Stimulated activated CD8-positive, alpha-beta memory T cell treated with anti-CD3 and anti-CD28 coated beads, Interleukin-4, amount 100 ng/mL, for 48 hours (primary cell): ENCODE results near the gene LIME1.
A peak's percentile ranks its signal among the peaks of the same experiment; 100 is the strongest.

Experiments
- DNase-seq: peaks from one replicate; pipeline ENCODE4 v3.0.0-alpha.2; 2020

Gene LIME1

DNA sequence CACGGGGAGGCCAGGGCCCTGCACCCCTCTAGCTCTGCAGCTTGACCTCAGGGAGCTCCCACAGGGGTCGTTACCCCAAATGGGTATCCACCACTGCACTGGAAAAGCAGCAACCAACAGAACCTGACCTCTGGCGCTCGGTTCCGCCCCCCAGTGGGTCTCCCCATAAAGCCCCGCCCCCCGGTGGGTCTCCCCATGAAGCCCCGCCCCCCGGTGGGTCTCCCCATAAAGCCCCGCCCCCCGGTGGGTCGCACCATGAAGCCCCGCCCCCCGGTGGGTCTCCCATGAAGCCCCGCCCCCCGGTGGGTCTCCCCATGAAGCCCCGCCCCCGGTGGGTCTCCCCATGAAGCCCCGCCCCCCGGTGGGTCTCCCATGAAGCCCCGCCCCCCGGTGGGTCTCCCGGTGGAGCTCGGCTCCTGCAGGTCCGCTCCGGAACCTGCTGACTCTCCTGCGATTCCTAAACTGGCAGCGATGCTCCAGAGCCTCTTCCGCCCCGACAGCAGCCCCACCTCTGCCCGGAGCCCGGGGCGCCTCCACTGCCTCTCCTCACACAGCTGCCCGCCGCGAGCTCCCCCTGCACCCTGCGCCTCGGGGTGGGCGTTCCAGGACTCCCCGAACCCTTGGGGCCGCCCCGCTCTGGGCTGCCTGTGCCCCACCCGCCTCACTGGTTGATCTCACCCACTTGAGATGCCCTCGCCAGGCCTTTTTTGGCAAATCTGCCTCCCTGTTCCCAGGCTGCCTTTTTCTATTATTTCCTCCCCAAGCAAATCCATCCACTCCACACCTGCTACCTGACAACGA, 15.2 kb downstream of the LIME1 start:
- DNase-seq = peak; percentile 67

DNA sequence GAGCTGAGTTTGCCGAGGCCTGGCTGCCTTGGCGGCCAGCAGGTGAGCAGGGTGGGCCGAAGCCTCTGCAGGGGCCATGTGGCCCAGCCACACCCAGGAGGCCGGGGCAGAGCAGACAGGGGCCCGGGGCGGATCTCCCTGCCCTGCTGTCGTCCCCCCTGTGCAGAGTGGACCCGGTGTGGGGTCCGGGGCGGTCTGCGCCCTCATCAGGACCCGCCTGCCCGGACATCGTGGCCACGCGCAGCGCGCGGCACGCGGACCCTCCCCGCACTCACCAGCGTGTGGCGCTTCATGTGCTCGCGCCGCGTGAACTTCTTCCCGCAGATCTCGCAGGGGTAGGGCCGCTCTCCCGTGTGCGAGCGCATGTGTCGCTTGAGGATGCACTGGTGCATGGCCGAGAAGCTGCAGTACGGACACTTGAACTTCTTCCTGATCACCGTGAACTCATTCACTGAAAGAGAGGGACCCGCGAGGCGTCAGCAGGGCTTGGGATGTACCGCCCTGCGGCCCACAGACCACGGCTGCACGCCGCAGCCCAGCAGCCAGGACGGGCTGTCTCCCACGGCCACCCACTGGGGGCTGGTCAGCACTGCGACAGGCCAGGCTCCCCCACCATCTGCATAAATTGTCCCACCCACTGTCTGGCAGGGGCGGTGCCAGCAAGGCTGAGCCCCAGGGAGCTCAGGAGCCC, 16.1 kb downstream of the LIME1 start:
- DNase-seq = no peak

DNA sequence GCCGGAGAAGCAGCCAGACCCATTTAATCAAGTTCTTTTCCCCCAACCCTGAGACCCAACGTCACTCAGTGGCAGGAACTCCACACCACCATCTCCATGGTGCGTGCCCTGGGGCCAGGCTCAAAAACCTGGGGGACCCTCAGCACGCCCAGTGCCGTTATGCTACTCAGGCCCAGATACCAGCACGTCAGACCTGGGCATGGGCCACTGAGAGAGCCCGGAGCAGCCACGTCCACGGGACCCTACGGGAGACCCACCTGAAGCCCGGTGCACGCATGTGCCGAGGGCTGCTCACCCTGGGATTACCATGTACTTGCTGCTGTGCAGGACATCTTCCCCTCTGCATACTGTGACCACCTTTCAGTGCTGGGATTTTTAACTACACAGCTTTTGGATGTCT, 16.9 kb downstream of the LIME1 start:
- no peak for DNase-seq

DNA sequence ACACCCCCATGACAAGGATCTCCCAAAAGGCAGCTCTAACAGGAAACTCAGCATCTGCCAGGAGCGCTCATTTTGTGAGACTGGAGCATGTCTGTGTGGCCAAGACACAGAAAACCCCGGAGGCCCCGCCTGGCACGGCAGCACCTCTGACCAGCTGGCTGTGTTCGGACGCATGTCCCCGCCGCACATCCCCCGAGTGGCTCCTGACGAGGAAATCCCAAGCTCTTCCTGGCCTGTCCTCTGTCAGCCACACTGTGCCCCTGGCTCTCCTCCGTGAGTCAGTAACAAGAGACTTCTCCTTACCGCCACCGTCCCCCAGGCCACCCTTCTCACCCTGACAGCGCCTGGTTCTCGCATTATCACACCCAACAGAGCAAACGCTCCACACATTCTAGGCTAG, 17.5 kb downstream of the LIME1 start:
- DNase-seq = no peak

DNA sequence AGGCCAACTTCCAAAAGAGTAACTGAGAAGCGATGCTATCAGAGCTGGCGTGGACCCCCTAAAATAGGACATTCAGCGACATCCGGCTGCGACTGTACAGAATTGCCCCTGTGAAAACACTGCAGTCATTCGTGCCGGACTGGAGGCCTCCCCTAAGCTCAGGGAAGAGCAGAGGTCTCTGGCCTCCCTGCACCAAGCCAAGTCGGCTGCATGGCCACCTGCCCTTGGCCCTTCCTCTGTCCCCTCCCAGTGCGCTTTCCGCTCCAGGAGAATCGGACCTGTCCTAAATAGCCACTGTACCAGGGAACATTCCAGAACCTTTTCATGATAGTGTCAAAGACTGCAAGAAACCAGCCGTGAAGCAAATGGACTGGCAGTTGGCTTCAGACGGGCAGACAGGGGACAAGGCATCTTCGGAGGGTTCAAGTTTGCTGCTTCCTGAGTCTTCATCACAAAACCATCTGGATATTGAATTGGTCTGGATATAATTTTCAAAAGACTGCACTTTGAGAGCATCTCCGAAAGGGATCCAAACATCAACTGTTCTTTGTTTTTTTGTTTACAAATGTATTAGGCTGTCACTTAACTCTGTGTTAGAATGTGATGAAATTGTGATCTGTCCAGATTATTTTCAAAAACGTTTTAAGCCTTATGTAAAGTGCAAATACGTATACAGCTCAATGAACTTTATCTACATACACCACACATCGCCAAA, 19.6 kb downstream of the LIME1 start:
- DNase-seq = no peak

DNA sequence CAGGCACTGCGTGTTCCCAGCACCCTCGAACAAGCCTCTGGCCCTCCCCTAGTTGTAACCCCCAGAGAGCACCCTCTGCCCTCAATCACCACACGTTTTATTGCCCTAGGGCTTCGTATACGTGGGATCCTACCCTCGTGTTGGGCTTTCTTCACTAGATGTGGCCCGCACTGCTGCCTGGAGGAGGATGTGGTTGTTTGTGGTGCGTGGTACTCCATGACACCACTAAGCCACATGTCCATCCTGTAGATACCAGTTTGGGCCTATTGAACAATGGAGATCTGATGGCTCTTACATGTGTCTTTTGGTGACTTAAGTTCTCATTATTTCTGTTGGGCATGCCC, 20.2 kb downstream of the LIME1 start:
- no peak for DNase-seq

DNA sequence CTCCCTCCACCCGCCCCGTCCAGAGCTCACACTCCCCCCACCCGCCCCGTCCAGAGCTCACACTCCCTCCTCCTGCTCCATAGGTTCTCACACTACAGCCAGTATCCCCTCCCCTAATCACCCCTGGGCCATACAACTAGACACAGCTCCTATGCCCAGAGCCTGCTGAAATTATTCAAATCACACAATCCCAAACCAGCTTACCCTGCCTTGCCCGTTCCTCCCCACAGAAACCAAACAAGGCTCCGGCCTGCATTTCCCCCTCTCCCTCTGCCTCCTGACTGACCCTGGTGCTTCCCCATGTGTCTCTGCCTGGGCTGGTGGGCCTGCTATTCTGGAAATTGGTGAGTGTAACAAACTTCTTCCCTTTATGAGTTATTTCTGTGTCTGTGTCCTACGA, 21.7 kb downstream of the LIME1 start:
- no peak for DNase-seq

DNA sequence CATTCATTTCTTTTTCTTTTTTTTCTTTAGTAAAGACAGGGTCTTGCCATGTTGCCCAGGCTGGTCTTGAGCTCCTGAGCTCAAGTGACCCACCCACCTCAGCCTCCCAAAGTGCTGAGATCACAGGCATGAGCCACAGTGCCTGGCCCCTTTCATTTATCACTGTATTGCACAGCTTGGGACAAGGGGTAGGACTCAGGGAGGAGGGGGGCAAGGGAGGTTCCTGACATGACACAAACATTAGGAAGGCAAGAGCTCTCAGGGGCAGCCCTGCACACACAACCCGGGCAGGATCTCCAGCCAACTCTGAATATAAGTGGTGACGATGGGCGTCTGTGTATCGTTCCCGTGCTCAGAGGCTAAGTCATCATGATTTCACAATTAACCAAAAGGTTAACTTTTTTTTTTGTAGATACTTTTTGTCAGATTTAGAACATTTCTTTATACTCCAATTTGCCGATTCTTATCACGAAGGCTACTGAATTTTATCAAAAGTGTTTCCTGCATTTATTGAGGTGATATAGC, 23.0 kb downstream of the LIME1 start:
- DNase-seq = no peak

DNA sequence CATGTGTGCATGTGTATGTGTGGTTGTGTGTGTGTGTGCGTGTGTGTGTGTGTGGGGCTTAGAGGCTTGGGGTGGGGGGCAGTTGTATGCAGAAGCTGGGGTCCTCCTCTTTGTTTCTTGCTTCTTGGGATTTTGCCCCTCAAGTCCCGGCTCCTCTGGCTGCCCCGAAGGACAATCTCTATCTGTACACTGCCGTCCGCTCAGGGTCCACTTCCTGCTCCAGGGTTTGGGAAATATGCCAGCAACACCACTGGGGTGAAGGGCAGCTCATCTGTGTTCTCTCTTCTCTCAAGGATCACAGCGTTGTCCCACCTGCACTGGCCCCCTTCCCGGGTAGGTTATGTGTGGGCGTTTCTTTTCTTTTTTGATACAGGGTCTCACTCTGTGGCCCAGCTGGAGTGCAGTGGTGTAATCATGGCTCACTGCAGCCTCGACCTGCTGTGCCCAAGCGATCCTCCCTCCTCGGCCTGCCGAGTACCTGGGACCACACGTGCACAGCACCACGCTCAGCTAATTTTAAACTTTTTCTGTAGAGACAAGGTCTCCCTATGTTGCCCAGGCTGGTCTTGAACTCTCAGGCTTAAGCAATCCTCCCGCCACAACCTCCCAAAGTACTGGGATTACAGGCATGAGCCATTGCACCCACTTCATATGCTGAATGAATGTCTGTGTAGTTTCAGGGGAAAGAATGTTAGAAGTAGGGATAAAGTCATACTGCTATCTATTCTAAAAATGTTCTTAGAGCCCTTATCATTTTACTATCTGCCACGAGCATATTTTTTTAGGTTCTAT, 28.8 kb downstream of the LIME1 start:
- no peak for DNase-seq

DNA sequence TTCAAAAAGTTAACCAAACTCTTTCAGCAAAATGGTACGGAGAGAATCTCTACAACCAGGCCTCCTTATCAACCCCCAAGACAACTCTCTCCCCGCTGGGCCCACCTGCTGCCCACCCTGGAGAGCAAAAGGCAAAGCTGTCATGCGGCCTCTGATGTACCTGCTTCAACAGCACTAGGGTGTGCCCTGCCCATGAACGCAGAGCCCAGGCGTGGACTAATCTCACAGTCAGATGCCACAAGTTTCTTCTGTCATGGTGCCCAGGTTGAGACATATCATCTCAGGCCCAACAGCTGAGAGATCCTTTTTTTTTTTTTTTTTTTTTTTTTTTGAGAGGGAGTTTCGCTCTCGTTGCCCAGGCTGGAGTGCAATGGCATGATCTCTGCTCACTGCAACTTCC, 29.4 kb downstream of the LIME1 start:
- DNase-seq = no peak

DNA sequence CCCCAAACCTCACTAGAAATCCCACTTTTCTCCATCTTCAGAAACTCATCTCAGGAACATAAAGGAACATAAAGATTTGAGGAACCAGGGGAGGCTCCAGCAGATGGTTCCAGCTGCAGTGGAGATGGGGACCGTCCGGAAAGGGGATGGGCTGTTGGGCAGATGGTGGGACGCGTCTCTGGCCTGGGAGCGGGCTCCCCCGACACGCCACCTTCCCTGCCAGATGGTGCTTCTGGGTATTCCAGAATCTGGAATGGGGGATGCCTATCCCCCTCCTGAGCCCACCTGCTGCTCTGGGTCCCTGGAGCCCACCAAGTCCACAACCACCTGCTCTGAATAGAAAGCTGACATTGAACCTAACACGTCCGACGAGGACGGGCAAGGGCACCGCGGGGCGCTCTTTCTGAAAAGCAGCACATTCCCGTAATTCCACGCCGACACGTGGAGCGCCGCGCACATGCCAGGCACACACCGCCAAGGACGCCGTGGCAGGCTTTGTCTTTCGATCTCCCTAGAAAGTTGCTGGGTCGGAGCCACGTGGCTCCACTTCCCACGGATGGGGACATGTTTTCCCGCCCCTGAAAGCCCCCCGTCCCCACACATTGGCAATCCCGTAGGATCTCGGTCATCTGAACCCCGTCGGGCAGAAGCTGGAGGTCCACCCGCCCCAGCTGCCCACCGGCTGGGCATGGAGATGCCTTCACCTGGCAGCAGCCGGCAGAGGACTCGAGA, 30.4 kb downstream of the LIME1 start:
- no peak for DNase-seq

DNA sequence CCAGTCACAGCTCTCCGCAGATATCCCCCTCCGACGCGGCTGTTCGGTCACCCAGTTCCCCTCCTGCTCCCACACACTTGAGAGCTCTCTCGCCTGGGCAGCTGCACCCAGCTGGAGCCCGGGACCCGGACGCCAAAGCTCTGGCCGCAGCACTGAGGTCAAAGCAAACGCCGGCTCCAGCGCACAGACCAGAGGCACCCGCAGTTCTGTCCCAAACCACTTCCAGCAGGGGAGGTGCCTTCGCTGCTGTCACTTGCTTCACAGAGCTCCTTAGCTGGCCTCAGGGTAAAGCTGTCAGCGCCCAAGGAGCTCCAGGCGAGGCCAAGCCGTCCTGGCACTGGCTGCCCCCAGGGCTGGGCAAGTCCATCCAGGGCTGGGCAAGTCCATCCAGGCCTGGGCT, 31.0 kb downstream of the LIME1 start:
- no peak for DNase-seq

DNA sequence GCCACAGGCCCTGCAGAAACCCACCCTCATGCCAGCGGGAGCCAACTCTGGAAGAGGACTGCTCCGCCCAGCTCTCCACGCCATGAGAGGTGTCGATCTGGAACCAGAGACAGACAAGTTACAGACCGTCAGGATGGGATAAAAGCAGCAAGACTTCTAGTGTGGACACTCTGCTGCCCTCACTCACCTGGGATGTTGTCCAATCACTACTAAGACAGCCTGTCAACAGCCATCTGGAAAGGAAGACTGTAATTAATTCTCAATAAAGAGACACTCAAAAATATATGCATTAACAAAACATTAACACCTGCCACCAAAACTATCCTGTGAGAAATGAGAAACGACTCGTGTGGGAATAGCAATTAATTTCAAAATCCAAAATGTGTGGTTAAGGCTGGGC, 31.4 kb downstream of the LIME1 start:
- no peak for DNase-seq

DNA sequence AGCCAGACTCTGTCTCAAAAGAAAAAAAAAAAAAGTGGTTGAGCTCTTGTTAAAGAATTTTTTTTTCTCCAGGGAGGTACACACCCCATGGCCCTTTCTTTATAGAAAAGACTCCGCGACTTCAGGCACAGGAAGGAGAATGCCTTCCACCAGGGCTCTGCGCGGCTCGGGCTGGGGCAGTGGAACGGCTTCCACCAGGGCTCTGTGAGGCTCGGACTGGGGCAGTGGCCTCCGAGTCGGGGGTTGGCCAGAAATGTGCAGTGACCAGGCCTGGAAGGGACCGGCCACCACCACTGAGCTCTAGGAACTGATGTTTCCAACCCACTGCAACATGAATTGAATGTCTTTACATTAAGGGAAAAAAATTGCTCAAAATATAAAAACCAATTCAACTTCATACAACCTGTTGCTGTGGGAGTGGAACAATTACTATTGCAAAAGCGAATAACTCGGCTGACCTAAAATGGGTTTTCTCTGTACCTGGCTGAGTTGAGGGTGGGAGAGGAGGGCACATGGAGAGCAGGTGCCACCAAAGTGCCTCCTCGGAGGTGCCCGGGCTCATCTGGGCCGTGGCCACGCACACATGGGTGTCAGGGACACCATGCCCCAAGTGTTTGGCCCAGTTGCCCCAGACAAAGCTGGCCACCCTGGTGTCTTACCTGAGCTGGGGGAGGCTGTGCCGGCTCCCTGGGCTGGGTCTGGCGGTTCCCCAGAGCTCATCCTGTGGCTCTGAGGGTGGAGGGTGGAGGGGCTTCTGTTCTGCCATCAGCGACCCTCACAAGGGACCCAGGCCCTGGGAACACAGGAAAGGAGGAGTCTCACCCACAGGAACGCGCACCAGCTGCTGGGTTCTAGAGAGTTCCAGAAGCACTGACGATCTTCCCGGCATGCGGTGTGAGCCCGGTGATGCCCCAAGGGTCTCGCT, 32.4 kb downstream of the LIME1 start:
- DNase-seq = no peak

DNA sequence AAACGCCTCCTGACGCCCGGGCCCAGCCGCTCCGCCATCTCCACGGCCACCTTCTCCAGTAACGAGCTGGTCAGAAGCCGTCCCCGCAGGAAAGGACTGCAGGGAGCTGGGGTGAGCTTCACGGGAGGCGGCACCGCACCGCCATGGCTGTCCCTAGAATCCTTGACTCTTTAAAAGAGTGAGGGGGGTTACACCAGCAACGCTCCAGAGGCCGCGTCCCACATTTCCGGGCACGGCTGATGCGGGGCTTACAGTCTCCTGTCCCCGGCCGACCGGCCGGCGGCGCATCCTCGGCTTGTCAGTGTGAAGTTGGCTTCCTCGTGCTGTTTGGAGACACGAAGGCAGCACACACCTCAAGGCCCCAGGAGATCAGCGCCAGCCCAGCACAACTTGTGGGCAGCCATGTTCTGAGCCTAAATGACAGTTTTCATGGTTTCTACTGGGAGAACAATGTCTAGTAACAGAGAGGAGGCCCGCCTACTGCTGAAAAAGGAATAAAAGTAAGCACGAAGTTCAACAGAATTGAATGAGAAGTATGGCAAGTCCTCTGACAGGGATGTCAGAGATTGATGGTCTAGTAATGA, 33.5 kb downstream of the LIME1 start:
- no peak for DNase-seq

DNA sequence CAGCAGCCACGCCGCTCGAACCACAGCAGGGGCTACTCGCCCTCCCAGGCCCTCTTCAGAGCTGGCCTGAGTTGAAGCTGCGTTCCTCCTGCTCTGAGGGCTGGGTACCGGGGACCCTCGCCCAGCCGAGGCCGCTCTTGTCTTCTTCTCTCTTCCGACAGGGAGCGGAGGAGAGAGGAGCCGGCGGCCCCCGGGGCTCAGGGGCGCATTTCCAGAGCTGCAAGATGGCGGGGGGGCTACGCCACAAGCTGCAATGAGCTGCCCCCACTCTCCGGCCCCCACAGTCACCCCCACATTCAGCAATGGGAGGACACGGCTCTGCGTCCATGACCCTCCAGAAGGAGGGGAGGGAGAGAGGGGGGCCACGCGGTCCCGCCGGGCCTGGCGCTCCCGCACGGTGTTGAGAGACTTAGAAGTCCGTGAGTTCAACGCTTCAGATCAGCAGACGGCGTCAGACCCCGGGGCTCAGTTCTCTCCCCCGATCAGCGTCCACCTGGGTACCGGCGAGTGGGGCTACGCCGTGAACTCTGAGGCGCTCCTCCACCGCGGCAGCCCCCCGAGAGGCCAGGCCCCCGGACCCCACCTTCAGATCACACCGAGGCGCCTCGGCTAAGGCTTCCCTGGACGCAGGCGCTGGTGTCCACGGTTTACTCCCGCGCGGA, 34.7 kb downstream of the LIME1 start:
- DNase-seq = no peak

DNA sequence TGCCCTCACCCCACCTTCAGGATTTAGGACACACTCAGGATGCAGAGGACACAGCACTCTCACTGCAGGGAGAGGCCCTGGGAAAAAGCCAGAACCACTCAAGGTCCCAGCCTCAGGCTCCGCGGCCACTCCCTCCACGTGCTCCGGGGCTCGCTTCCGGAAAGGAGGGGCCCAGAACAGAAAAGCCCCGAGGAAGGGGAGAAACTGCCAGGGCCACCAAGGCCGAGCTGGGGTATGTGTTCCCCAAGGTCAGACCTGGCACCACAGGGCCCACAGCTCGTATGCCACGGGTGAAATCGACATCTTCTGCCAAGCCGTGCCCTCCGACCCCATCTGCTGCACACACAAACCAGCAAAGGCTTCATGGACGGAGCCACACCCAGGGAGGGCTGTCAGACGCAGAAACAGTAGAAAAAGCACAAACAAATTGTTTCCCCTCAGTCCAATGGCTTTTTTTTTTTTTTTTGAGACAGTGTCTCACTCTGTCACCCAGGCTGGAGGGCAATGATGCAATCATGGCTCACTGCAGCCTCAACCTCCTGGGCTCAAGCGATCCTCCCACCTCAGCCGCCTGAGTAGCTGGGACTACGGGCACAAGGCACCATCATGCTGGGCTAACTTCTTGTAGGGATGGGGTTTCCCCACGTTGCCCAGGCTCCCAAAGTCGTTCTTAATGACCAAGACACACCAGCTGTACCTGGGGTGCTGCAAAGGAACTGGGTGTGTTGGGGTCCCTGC, 36.5 kb downstream of the LIME1 start:
- no peak for DNase-seq

DNA sequence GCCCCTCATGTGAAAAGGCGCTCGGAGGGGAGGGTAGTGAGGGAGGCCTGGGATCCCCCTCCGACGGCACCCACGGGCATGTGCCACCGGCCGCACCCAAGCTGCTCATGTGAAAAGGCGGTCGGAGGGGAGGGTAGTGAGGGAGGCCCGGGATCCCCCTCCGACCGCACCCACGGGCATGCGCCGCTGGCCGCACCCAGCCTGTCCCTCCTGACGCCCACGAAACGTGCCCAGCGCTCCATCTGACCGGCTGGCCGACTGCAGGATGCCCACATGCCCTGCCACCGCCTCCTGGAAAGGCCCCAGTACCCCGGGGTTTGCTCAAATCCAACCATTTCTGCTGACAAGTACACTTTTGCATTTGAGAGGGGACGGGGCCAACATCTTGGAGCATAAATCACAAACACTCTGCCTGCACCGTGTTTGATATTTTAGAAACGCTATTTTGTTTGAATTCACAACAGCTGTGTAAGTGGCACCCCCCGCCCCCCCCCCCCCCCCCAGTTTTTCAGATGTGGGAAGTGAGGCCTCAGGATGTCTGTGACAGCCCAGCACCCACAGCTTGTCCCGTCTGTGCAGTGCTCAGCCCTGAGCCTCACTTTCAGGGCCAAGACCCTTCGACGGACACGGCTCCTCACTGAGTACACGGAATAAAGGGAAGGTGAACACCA, 37.2 kb downstream of the LIME1 start:
- no peak for DNase-seq

DNA sequence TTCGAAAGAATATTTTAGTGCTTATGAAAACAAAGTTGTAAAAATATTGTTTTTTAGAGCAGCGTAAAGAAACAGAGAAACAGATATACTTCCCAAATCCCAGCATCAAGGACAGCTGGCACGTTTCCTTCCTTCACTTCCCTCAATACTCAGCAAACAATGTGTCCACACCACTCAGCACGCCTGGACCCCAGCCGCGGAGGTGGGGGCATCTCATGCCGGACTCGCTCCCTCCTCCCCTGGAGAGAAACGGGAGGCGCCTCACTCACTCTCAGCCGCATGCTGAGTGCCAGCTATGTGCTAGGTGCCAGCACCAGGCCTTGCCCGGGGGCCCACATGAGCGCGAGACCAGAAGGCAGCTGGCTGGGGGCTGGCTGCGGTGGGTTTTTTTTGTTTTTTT, 37.8 kb downstream of the LIME1 start:
- no peak for DNase-seq
